ENCODE measurements around the gene UGT2B15.

DNA sequence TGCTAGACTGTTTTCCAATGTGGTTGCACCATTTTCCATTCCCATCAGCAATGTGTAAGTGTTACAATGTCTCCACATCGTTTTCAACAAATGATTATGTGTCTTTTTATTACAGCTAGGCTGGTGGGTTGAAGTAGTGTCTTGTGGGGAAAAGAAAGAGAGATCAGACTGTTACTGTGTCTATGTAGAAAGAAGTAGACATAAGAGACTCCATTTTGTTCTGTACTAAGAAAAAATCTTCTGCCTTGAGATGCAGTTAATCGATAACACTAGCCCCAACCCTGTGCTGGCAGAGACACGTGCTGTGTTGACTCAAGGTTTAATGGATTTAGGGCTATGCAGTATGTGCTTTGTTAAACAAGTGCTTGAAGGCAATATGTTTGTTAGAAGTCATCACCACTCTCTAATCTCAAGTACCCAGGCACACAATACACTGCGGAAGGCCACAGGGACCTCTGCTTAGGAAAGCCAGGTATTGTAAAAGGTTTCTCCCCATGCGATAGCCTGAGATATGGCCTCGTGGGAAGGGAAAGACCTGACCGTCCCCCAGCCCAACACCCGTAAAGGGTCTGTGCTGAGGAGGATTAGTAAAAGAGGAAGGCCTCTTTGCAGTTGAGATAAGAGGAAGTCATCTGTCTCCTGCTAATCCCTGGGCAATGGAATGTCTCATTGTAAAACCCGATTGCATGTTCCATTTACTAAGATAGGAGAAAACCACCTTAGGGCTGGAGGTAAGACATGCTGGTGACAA is 23.0 kb upstream of the UGT2B15 start:
- no peak for TF ChIP-seq POLR2A (IDR thresholded peaks at IDR 0.05)
- TF ChIP-seq, protein P1, sequence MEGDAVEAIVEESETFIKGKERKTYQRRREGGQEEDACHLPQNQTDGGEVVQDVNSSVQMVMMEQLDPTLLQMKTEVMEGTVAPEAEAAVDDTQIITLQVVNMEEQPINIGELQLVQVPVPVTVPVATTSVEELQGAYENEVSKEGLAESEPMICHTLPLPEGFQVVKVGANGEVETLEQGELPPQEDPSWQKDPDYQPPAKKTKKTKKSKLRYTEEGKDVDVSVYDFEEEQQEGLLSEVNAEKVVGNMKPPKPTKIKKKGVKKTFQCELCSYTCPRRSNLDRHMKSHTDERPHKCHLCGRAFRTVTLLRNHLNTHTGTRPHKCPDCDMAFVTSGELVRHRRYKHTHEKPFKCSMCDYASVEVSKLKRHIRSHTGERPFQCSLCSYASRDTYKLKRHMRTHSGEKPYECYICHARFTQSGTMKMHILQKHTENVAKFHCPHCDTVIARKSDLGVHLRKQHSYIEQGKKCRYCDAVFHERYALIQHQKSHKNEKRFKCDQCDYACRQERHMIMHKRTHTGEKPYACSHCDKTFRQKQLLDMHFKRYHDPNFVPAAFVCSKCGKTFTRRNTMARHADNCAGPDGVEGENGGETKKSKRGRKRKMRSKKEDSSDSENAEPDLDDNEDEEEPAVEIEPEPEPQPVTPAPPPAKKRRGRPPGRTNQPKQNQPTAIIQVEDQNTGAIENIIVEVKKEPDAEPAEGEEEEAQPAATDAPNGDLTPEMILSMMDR (IDR thresholded peaks at IDR 0.05) = no peak
